GM19043 (cell line): ENCODE data around the gene TAF11L13.
"Not testable (repeated sequence)": the region's sequence is repeated elsewhere in the genome, so short reads cannot be mapped to it uniquely, and the experiment has no call there.

ENCODE experiments used
- ATAC-seq: cut with Tn5 transposase; IDR thresholded peaks from one replicate; pipeline ENCODE4 v1.9.1; 2021; ENCODE audit warnings: low read depth; ENCODE audit not compliant: unreplicated experiment

The TAF11L13 gene

GRCh38 chr5:17631788-17632187 lies at the start of gene TAF11L13:
Gene TAF11L13 (plus strand): TSS chr5:17632088.
- ATAC-seq = not testable (repeated sequence)

- not testable (repeated sequence) for ATAC-seq
These were observed 46.2 kb upstream of the TAF11L13 start, which contains the start of gene TAF11L7 for GRCh38 chr5:17585658-17586057. Gene TAF11L7 (minus strand): TSS chr5:17585758.

GRCh38 chr5:17590860-17591259 lies 41.0 kb upstream of the TAF11L13 start, which contains the start of gene TAF11L8:
Gene TAF11L8 (minus strand): TSS chr5:17590960.
- ATAC-seq = not testable (repeated sequence)

GRCh38 chr5:17594255-17594654 lies 37.6 kb upstream of the TAF11L13 start, which contains the start of gene TAF11L9:
Gene TAF11L9 (minus strand): TSS chr5:17594394.
- not testable (repeated sequence) for ATAC-seq

- not testable (repeated sequence) for ATAC-seq
These were observed 34.2 kb upstream of the TAF11L13 start, which contains the start of gene TAF11L10 for GRCh38 chr5:17597728-17598127. Gene TAF11L10 (minus strand): TSS chr5:17597828.

GRCh38 chr5:17603880-17604279 lies 28.0 kb upstream of the TAF11L13 start, which contains the start of gene TAF11L11:
Gene TAF11L11 (plus strand): TSS chr5:17604183.
- ATAC-seq = not testable (repeated sequence)

- no peak for ATAC-seq
These were observed 26.9 kb upstream of the TAF11L13 start for GRCh38 chr5:17604951-17605350.

- not testable (repeated sequence) for ATAC-seq
These were observed 24.4 kb upstream of the TAF11L13 start for GRCh38 chr5:17607461-17607860.

GRCh38 chr5:17610092-17610491 lies 21.8 kb upstream of the TAF11L13 start, which contains the start of gene TAF11L12:
Gene TAF11L12 (plus strand): TSS chr5:17610392.
- ATAC-seq = not testable (repeated sequence)

- no peak for ATAC-seq
These were observed 16.8 kb upstream of the TAF11L13 start for GRCh38 chr5:17614872-17615605.

GRCh38 chr5:17619354-17619753 lies 12.5 kb upstream of the TAF11L13 start:
- no peak for ATAC-seq

GRCh38 chr5:17620627-17621026 lies 11.3 kb upstream of the TAF11L13 start:
- ATAC-seq = no peak

- no peak for ATAC-seq
These were observed 6.2 kb upstream of the TAF11L13 start for GRCh38 chr5:17625686-17626085.

GRCh38 chr5:17634160-17634559 lies 2.3 kb downstream of the TAF11L13 start, which contains the start of gene TAF11L14:
Gene TAF11L14 (plus strand): TSS chr5:17634460.
- ATAC-seq = no peak

GRCh38 chr5:17649232-17649631 lies 17.3 kb downstream of the TAF11L13 start:
- ATAC-seq = not testable (repeated sequence)

GRCh38 chr5:17655201-17655759 lies 23.4 kb downstream of the TAF11L13 start:
- not testable (repeated sequence) for ATAC-seq

GRCh38 chr5:17655921-17656320 lies 24.0 kb downstream of the TAF11L13 start:
- no peak for ATAC-seq

GRCh38 chr5:17663182-17663581 lies 31.3 kb downstream of the TAF11L13 start:
- ATAC-seq = no peak

GRCh38 chr5:17665836-17666235 lies 33.9 kb downstream of the TAF11L13 start:
- ATAC-seq = no peak

GRCh38 chr5:17666726-17667235 lies 34.9 kb downstream of the TAF11L13 start:
- ATAC-seq = no peak

- no peak for ATAC-seq
These were observed 38.5 kb downstream of the TAF11L13 start for GRCh38 chr5:17670353-17670752.
